ENCODE measurements around the gene GOT1.

Gene GOT1

DNA sequence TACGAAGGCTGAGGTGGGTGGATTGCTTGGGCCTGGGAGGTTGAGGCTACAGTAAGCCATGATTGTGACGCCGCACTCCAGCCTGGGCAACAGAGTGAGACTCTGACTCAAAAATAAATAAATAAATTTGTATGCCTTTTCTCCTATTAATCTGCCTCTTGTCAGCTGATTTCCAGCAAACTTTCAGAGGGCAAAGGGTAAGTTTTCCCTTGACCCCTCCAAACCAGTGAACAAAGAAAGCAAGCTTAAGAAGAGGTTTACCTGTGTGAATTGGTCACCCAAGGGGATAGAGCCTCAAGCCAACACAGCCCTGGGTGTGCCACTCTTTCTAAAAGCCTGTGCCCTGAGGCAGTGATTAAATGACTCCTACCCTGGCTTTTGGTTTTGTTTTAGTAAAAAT lies 30.8 kb downstream of the GOT1 start:
- DNase-seq (ENCODE audit: low read depth), result no peak
- TF ChIP-seq, protein P1, sequence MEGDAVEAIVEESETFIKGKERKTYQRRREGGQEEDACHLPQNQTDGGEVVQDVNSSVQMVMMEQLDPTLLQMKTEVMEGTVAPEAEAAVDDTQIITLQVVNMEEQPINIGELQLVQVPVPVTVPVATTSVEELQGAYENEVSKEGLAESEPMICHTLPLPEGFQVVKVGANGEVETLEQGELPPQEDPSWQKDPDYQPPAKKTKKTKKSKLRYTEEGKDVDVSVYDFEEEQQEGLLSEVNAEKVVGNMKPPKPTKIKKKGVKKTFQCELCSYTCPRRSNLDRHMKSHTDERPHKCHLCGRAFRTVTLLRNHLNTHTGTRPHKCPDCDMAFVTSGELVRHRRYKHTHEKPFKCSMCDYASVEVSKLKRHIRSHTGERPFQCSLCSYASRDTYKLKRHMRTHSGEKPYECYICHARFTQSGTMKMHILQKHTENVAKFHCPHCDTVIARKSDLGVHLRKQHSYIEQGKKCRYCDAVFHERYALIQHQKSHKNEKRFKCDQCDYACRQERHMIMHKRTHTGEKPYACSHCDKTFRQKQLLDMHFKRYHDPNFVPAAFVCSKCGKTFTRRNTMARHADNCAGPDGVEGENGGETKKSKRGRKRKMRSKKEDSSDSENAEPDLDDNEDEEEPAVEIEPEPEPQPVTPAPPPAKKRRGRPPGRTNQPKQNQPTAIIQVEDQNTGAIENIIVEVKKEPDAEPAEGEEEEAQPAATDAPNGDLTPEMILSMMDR (conservative IDR thresholded peaks at IDR 0.05; ENCODE audit: low read length), result no peak
- H3K4me3 ChIP-seq (ENCODE audit: low read length), result no peak overlapping the region

- H3K4me3 ChIP-seq (ENCODE audit: low read length), result no peak overlapping the region
- DNase-seq (ENCODE audit: low read depth), result peak; percentile 73
- TF ChIP-seq, protein P1 (conservative IDR thresholded peaks at IDR 0.05; ENCODE audit: low read length), result peak; percentile 13; the same call in 1 of the 2 replicates
Observed at GRCh38 chr10:99396471-99396870, 34.0 kb downstream of the GOT1 start.

DNA sequence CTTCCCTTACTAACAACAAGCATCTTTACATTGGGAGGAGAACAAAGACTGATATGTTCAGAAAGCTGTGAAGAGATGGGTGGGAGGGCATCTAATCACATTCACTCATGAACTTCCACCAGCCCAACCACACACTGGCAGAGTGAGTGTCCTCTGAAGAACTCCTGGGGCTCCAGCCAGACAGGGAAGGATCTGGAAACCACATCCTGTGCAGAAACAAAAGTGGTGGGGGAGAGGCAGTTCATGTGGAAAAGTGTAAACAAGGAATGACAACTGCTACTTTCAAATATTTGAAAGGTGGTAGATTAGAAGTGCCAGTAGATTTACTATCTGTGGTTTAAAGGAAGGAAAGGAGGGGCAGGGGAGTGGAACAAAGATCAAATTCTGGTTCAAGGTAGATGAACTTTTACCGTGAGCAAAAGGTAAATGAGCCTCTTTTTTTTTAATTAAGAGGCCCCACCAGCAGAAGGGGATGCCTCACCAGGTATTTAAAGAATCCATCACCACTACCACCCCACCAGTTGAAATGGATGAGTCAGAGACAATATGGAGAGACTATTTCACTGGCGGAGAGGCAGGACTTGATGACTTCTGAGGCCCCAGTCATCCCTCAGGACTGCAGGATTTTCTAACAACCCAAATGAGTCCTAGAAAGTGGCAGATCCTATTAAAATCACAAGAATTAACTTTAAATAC lies 34.5 kb downstream of the GOT1 start:
- DNase-seq (ENCODE audit: low read depth), result peak; percentile 88
- TF ChIP-seq, protein P1 (conservative IDR thresholded peaks at IDR 0.05; ENCODE audit: low read length), result no peak
- H3K4me3 ChIP-seq (ENCODE audit: low read length), result no peak overlapping the region

GRCh38 chr10:99394761-99395386 lies 35.5 kb downstream of the GOT1 start:
- no peak for DNase-seq (ENCODE audit: low read depth)
- no peak overlapping the region for H3K4me3 ChIP-seq (ENCODE audit: low read length)
- TF ChIP-seq, protein P1 (conservative IDR thresholded peaks at IDR 0.05; ENCODE audit: low read length), result no peak

GRCh38 chr10:99394256-99394655 lies 36.2 kb downstream of the GOT1 start:
- TF ChIP-seq, protein P1 (conservative IDR thresholded peaks at IDR 0.05; ENCODE audit: low read length), result no peak
- no peak overlapping the region for H3K4me3 ChIP-seq (ENCODE audit: low read length)
- DNase-seq (ENCODE audit: low read depth), result no peak

GRCh38 chr10:99393683-99394082 lies 36.7 kb downstream of the GOT1 start:
- H3K4me3 ChIP-seq (ENCODE audit: low read length), result no peak overlapping the region
- DNase-seq (ENCODE audit: low read depth), result no peak
- TF ChIP-seq, protein P1 (conservative IDR thresholded peaks at IDR 0.05; ENCODE audit: low read length), result no peak

DNA sequence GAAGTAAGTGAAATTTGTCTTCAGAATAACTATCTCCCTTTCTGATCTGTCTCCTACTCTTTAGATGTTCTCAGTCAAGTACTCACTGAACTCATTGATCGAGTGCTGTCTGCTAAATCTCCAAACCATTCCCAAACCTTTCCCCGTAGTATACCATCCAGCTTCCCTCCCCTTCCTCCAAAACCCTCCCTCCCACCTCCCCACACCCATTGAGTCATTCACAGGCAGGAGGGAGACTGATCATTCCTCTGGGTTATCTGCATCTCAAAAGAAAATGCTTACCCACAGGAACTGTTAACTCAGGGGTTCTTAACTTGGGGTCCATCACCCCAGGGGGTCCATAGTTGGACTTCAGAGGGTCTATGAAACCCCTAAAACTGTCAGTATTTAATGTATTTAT lies 37.4 kb downstream of the GOT1 start:
- no peak for DNase-seq (ENCODE audit: low read depth)
- TF ChIP-seq, protein P1 (conservative IDR thresholded peaks at IDR 0.05; ENCODE audit: low read length), result no peak

More for the DNA sequence above, 37.4 kb downstream of the GOT1 start:
- H3K4me3 ChIP-seq (ENCODE audit: low read length), result no peak overlapping the region
